ENCODE measurements around the gene PARD3. TPM values are rescaled to one million over a fixed set of nuclear protein-coding genes. Genes with fewer than 3 reads are reported as not detected.

PARD3 gene
- total RNA-seq, 1 experiment from 2014 or later, result 50.0 TPM

DNA sequence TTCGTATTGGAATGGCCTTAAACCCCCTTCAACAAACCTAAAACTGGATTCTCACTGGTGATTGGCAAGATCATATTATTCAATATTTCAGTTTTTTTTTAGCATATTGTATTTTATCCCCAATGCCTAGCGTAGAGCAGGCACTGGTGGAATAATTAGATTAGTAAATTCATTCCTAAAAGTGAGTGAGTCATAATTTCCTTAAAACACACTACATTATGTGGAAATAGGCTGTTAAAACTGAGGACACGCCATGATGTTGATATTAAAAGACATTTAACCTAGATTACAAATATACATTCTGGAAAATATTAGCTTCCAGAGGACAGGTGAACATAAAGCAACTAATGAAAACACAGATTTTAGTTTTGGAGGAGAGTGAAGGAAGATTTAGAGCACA, 463.9 kb downstream of the PARD3 start:
- no peaks in the 10 kb centered on the region for H3K27me3 ChIP-seq
- DNase-seq, result no peak
- no peaks in the 10 kb centered on the region for H3K9me3 ChIP-seq
- no peak overlapping the region for H3K4me3 ChIP-seq
- no peaks in the 10 kb centered on the region; the same call in 1 of the 2 replicates for H3K36me3 ChIP-seq

GRCh38 chr10:34348917-34349485, 466.1 kb downstream of the PARD3 start:
- no peak for DNase-seq
- Histone ChIP-seq H3K36me3 (no peaks in the 10 kb centered on the region; the same call in 1 of the 2 replicates), H3K9me3 (no peaks in the 10 kb centered on the region), H3K27me3 (no peaks in the 10 kb centered on the region), H3K4me3 (no peak overlapping the region)

GRCh38 chr10:34348021-34348420, 467.1 kb downstream of the PARD3 start:
- no peaks in the 10 kb centered on the region for H3K9me3 ChIP-seq
- no peak for DNase-seq
- H3K27me3 ChIP-seq, result no peaks in the 10 kb centered on the region
- H3K36me3 ChIP-seq, result no peaks in the 10 kb centered on the region; the same call in 1 of the 2 replicates
- no peak overlapping the region for H3K4me3 ChIP-seq

GRCh38 chr10:34347131-34347530, 468.0 kb downstream of the PARD3 start:
- Histone ChIP-seq H3K9me3 (no peaks in the 10 kb centered on the region), H3K36me3 (no peaks in the 10 kb centered on the region; the same call in 1 of the 2 replicates), H3K27me3 (no peaks in the 10 kb centered on the region), H3K4me3 (no peak overlapping the region)
- DNase-seq, result no peak

DNA sequence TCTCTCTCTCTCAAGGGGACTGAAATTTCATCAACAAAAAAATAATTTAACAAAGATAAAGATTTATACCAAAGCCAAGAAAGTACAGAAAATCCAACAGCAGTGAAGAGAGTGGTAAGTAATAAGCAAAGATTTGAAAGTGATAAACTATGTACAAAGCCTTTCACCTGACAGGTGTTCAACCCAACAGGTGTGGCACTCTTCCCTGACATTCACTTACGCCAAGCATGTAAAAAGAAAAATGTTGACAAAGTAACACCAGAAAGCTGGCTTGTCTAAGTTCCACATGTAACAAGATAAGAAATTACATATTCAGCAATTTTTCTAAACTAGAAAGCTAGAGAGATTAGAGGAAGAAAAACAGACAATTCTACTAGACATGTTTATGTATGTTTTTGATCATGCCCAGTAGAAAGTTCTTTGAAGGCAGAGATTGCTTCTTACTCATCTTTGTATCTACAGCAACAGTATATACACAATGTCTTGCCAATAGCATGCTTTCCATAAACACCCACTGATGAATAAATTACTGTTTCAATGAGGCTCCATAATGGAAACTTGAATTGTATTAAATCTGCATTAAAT, 468.5 kb downstream of the PARD3 start:
- no peaks in the 10 kb centered on the region for H3K9me3 ChIP-seq
- DNase-seq, result no peak
- H3K27me3 ChIP-seq, result no peaks in the 10 kb centered on the region
- H3K36me3 ChIP-seq, result no peaks in the 10 kb centered on the region; the same call in 1 of the 2 replicates
- H3K4me3 ChIP-seq, result no peak overlapping the region

DNA sequence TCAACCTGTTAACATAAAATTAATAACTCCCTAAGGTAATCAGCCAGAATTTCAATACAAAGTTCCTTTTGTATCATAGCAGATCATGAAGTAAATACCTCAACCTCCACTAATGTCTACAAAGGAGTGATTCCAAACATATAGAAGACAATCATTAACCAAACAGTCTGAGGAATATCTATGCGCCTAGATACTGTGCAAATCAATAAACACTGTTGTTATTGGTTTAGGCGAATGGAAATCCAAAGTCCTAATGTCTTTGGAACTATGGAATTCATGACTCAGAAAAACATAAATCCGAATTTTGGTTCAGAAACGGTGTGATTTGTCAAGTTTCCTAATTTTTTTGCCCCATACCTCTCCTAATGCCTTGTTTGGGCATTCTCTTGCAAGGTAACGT, 469.7 kb downstream of the PARD3 start:
- Histone ChIP-seq H3K36me3 (no peaks in the 10 kb centered on the region; the same call in 1 of the 2 replicates), H3K27me3 (no peaks in the 10 kb centered on the region), H3K4me3 (no peak overlapping the region), H3K9me3 (no peaks in the 10 kb centered on the region)
- no peak for DNase-seq

GRCh38 chr10:34343764-34344163, 471.3 kb downstream of the PARD3 start:
- DNase-seq, result no peak
- Histone ChIP-seq H3K9me3 (no peaks in the 10 kb centered on the region), H3K4me3 (no peak overlapping the region), H3K36me3 (no peaks in the 10 kb centered on the region; the same call in 1 of the 2 replicates), H3K27me3 (no peaks in the 10 kb centered on the region)

DNA sequence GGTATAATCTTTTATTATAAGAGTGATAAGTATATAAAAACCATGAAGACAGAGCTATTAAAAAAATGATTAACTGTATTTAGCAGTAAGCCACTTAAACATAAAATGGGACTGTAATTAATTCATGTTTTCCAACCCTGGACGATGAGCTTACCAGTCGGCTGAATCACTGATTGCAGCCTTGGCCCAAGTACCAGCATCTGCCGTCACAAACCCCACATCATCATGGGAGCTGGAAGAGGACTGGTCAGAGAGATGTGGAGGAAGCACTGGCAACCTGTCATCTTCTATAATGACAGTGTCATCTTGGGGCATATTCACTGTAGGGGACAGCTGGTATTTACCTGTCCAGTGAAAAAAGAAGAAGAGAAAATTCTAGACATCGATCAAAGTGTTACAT, 473.6 kb downstream of the PARD3 start:
- Histone ChIP-seq H3K27me3 (no peaks in the 10 kb centered on the region), H3K9me3 (no peaks in the 10 kb centered on the region), H3K4me3 (no peak overlapping the region), H3K36me3 (no peaks in the 10 kb centered on the region)
- no peak for DNase-seq

- no peak for DNase-seq
- Histone ChIP-seq H3K36me3 (no peaks in the 10 kb centered on the region), H3K4me3 (no peak overlapping the region), H3K27me3 (no peaks in the 10 kb centered on the region), H3K9me3 (no peaks in the 10 kb centered on the region)
Measured at GRCh38 chr10:34340934-34341333, 474.2 kb downstream of the PARD3 start.

DNA sequence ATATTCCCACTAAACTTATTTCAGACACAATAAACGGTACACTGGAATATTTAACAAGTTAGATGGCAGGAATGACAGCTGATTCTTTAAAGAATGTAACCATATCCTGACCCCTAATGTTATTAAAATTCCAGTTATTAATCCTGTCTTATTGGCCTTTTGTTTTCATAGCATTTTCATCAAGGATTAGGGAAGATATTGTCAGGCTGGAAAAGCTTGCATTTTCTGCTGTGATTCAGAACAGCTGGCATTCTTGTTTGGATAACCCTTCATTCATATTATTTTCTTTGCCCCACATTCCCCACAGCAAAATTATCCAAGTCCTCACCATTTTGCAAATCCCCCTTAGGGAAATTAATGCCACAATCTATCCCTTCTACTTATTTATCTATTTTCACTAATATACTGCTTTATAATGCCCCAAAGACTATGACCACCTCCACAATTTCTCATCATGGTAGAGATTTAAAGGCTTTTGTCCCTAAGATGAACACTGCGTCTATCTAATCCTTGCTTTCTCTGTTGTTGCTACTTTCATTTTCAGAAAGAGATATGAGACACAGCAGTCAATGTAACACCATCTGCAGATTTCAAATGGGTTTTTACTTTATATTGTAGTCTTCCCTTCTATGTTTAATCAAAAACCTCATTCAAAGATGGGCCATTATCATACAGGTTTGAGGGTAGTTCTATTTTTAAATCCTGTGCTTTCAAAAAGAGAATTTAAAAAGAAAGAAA, 475.1 kb downstream of the PARD3 start:
- Histone ChIP-seq H3K4me3 (no peak overlapping the region), H3K27me3 (no peaks in the 10 kb centered on the region), H3K9me3 (no peaks in the 10 kb centered on the region), H3K36me3 (no peaks in the 10 kb centered on the region)
- DNase-seq, result no peak

DNA sequence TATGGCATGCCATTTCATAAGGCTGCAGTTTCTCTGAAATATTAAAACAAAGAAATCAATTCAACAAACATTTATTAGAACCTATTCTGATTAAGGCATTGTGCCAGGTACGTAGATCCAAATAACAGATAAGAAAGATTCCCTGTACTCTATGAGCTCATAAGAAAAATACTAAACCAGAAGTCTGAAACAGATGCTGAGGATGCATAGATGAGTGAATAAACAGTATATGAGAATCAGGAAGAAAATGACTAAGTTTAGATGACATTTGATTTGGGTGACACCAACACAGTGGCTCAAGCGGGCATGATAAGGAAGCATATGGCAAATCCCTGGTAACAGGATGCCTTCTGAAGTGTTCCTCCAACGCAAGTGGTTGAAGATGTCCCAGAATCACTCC, 477.2 kb downstream of the PARD3 start:
- no peak for DNase-seq
- Histone ChIP-seq H3K36me3 (no peaks in the 10 kb centered on the region), H3K4me3 (no peak overlapping the region), H3K9me3 (no peaks in the 10 kb centered on the region), H3K27me3 (no peaks in the 10 kb centered on the region)

DNA sequence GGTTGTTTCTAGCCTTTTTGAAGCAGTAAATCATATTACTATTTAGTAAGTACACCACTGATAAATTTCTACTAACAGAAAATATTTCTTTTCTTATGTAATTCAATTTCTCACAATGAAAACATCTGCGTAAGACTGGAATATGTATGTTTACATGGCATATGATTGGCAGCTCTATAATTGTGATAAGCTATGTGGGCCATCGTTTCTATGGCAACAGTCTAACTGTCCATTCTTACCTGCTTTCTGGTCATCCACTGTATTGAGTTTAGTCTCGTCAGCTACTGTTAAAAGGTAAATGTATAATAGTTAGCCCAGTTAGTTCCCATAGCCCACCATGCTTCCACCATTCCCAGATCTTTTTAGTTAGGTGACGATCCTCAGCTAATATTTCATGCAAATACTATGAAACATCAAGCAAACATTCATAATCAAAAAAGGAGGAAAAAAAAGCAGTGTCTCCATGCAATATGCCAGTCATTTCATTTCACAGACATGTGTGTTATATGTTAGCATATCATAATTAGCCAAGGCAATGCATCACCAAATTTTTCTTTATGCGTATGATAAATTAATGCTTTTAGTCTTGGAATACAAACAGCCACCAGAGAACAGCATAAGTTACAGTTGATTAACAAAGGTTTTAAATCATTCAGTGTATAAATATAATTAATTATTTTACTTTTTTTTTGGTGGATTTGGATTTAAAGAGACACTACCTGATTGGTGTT, 479.0 kb downstream of the PARD3 start:
- Histone ChIP-seq H3K36me3 (no peaks in the 10 kb centered on the region), H3K27me3 (no peaks in the 10 kb centered on the region), H3K9me3 (no peaks in the 10 kb centered on the region), H3K4me3 (no peak overlapping the region)
- no peak for DNase-seq

DNA sequence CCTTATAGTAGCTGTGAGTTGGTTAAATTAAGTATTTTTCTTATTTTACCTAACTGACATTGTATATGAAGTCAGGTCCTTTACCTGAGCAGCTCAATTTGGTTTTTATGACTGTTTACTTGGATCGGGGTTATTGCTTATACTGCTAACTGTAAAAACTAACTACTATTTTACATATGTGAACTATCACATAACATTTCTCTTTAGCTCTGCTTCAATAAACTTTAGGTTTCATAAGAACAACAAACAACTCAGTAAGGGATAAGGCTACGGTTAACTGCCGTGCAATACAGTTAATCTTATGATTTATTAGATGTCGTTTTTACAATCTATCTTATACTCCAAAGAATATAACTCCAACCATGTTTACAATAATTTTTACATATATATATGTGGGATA, 480.2 kb downstream of the PARD3 start:
- Histone ChIP-seq H3K27me3 (no peaks in the 10 kb centered on the region), H3K9me3 (no peaks in the 10 kb centered on the region)
- no peak for DNase-seq

DNA sequence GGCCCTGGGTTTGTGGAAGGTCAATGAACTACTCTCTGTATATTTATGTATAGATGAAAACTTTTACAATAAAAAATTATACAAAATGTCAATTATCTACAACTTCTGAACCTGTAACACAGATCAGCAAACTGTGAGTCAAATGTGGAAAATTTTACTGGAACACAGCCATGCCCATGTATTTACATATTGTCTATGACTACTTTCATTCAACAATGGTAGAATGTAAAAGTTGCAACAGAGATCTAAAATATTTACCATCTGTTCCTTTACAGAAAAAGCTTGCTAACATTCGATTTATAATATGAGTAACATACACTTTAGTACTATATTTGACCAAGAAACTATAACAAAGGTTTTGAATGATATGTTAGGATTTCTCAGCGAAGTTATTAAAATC, 481.6 kb downstream of the PARD3 start:
- Histone ChIP-seq H3K36me3 (peaks cover 2% of the 10 kb centered on the region; the same call in 1 of the 2 replicates), H3K27me3 (no peaks in the 10 kb centered on the region), H3K9me3 (no peaks in the 10 kb centered on the region), H3K4me3 (no peak overlapping the region)
- peak; percentile 4 for DNase-seq

More for the DNA sequence above, 480.2 kb downstream of the PARD3 start:
- H3K36me3 ChIP-seq, result peaks cover under 1% of the 10 kb centered on the region; the same call in 1 of the 2 replicates
- no peak overlapping the region for H3K4me3 ChIP-seq

DNA sequence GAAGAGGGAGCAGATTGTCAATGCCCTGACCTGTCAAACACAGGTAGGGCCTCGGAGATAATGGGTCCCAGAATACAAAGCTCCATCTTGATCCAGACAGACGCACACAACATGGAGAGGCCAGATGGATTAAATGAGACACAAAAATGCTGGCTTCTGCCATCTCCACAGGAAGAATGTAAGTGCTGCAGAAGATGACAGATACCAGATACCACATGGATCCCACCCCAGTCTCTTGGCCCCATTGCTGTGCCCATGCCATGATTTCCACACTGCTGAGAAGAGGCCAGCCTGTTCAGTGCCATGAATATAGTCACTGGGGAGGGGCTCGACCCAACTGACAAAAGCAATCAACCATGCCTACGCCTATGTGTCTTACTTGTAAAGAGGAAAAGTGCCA, 487.9 kb downstream of the PARD3 start:
- Histone ChIP-seq H3K9me3 (no peaks in the 10 kb centered on the region), H3K36me3 (peaks cover 4% of the 10 kb centered on the region; the same call in 1 of the 2 replicates)

DNA sequence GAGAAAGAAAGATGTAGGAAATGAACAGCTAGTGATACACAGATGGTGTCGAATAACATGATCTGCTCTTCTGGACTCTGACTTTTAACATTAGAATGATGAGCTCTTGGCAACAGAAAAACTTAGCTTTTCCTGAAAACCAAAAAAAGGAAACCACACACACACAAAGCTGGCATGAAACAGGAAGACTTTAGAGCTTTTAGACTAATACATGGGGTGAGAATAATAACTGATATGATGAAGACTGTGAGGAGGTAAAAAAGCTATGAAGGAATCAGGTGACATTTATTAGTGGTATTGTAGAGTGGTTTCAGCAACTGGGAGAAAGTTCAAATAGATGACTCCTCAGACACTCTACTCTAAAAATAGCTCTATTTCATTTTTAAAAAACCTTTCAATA, 491.9 kb downstream of the PARD3 start:
- Histone ChIP-seq H3K4me3 (no peak overlapping the region), H3K36me3 (0 out of 2 replicates have a peak, but pooled peaks cover 2% of the 10 kb centered on the region), H3K9me3 (no peaks in the 10 kb centered on the region), H3K27me3 (no peaks in the 10 kb centered on the region)
- DNase-seq, result no peak

More for the DNA sequence above, 487.9 kb downstream of the PARD3 start:
- H3K4me3 ChIP-seq, result no peak overlapping the region
- DNase-seq, result no peak
- H3K27me3 ChIP-seq, result no peaks in the 10 kb centered on the region

GRCh38 chr10:34320265-34320664, 494.8 kb downstream of the PARD3 start:
- Histone ChIP-seq H3K27me3 (no peaks in the 10 kb centered on the region), H3K4me3 (no peak overlapping the region)
- DNase-seq, result no peak

More at GRCh38 chr10:34320265-34320664, 494.8 kb downstream of the PARD3 start:
- Histone ChIP-seq H3K9me3 (no peaks in the 10 kb centered on the region), H3K36me3 (no peaks in the 10 kb centered on the region)

Data from MG63 (cell line).